Natural killer cell treated with Interleukin-12 subunit alpha and Interleukin-12 subunit beta and Interleukin-15 and Interleukin-18, amount 100 ng/mL, for 72 hours (primary cell): ENCODE data around the gene RPS5. TPM values are rescaled to one million over a fixed set of nuclear protein-coding genes. Genes with fewer than 3 reads are reported as not detected.
"Not testable (repeated sequence)": the region's sequence is repeated elsewhere in the genome, so short reads cannot be mapped to it uniquely, and the experiment has no call there.

Experiments
- ATAC-seq, 2 donors: fragments of 150-1000 bp; cut with Tn5 transposase in 1 of 2; sonication (Bioruptor Pico), chemical (Tn5 transposase) in 1 of 2; 2 replicates each; pipeline ENCODE4 v1.10.0; 2021
- DNase-seq: peaks from one replicate; pipeline ENCODE4 v3.0.0; 2022; ENCODE audit warnings: low spot score
- H3K27ac Mint-ChIP-seq, 2 donors: 1 replicate in 1 of 2; 2 replicates in 1 of 2; pipeline ENCODE4 v1.8.0; 2022; ENCODE audit warnings: mixed read lengths in 2 of 2, mild to moderate bottlenecking in 1 of 2, moderate library complexity in 1 of 2
- H3K27me3 Mint-ChIP-seq, 2 donors: 1 replicate in 1 of 2; 2 replicates in 1 of 2; pipeline ENCODE4 v1.8.0; 2022; ENCODE audit warnings: mixed read lengths in 2 of 2
- H3K36me3 Mint-ChIP-seq: one replicate; pipeline ENCODE4 v1.8.0; 2022; ENCODE audit warnings: mixed read lengths
- H3K4me1 Mint-ChIP-seq, 2 donors: 1 replicate in 1 of 2; 2 replicates in 1 of 2; pipeline ENCODE4 v1.8.0; 2022; ENCODE audit warnings: low read depth in 2 of 2, mixed read lengths in 2 of 2, mild to moderate bottlenecking in 1 of 2
- H3K4me3 Mint-ChIP-seq: one replicate; pipeline ENCODE4 v1.8.0; 2022; ENCODE audit warnings: mixed read lengths
- H3K9me3 Mint-ChIP-seq: 2 replicates; pipeline ENCODE4 v1.8.0; 2022; ENCODE audit warnings: mixed read lengths
- total RNA-seq, 2 donors: library from RNA; stranded (reverse); gene quantifications; one replicate each; pipeline ENCODE4 v1.2.3, GENCODE V29; 2022

The RPS5 gene
- total RNA-seq, 2 donors from 2014 or later = 757 to 786 TPM

GRCh38 chr19:58367698-58368454 lies 19.2 kb upstream of the RPS5 start:
- Mint-ChIP-seq H3K9me3 (no peaks in the 10 kb centered on the region), H3K27ac (no peak overlapping the region), H3K4me3 (no peak overlapping the region), H3K4me1 (peaks cover 0 to 1% of the 10 kb centered on the region in 2 donors), H3K36me3 (no peaks in the 10 kb centered on the region), H3K27me3 (no peaks in the 10 kb centered on the region)
- no peak for ATAC-seq
- peak; percentile 56 for DNase-seq

- no peak overlapping the region for H3K27ac Mint-ChIP-seq
- H3K27me3 Mint-ChIP-seq = no peaks in the 10 kb centered on the region
- no peaks in the 10 kb centered on the region for H3K9me3 Mint-ChIP-seq
- no peak overlapping the region for H3K4me3 Mint-ChIP-seq
- DNase-seq (peak; percentile 56), ATAC-seq (no peak)
- H3K4me1 Mint-ChIP-seq = no peaks in the 10 kb centered on the region
- no peaks in the 10 kb centered on the region for H3K36me3 Mint-ChIP-seq
Measured at GRCh38 chr19:58368561-58369360, 18.3 kb upstream of the RPS5 start.

- H3K27ac Mint-ChIP-seq = no peak overlapping the region
- no peaks in the 10 kb centered on the region for H3K27me3 Mint-ChIP-seq
- no peaks in the 10 kb centered on the region for H3K36me3 Mint-ChIP-seq
- peaks cover 0 to 3% of the 10 kb centered on the region in 2 donors for H3K4me1 Mint-ChIP-seq
- ATAC-seq (no peak), DNase-seq (no peak)
- H3K9me3 Mint-ChIP-seq = no peaks in the 10 kb centered on the region
- no peak overlapping the region for H3K4me3 Mint-ChIP-seq
Measured at GRCh38 chr19:58372311-58373133, 14.5 kb upstream of the RPS5 start.

GRCh38 chr19:58374200-58374599 lies 12.9 kb upstream of the RPS5 start:
- H3K36me3 Mint-ChIP-seq = no peaks in the 10 kb centered on the region
- ATAC-seq (no peak), DNase-seq (no peak)
- no peak overlapping the region for H3K27ac Mint-ChIP-seq
- H3K9me3 Mint-ChIP-seq = no peaks in the 10 kb centered on the region
- H3K27me3 Mint-ChIP-seq = no peaks in the 10 kb centered on the region
- H3K4me3 Mint-ChIP-seq = no peak overlapping the region
- H3K4me1 Mint-ChIP-seq = peaks cover 0 to 3% of the 10 kb centered on the region in 2 donors

- not testable (repeated sequence) for H3K36me3 Mint-ChIP-seq, H3K27me3 Mint-ChIP-seq, H3K9me3 Mint-ChIP-seq, DNase-seq, ATAC-seq, H3K4me3 Mint-ChIP-seq, H3K27ac Mint-ChIP-seq
- H3K4me1 Mint-ChIP-seq = peaks cover 12% of the 10 kb centered on the region in 2 donors
Measured at GRCh38 chr19:58376724-58377123, 10.3 kb upstream of the RPS5 start.

- DNase-seq (no peak), ATAC-seq (no peak)
- Mint-ChIP-seq H3K27ac (peak overlapping the region; percentile 83 to 95), H3K4me3 (peak overlapping the region; percentile 91), H3K9me3 (no peaks in the 10 kb centered on the region), H3K4me1 (peaks cover 14 to 17% of the 10 kb centered on the region in 2 donors), H3K36me3 (no peaks in the 10 kb centered on the region), H3K27me3 (no peaks in the 10 kb centered on the region)
Measured at GRCh38 chr19:58379246-58379645, 7.8 kb upstream of the RPS5 start.

- peaks cover 14 to 17% of the 10 kb centered on the region in 2 donors for H3K4me1 Mint-ChIP-seq
- no peaks in the 10 kb centered on the region for H3K36me3 Mint-ChIP-seq
- H3K9me3 Mint-ChIP-seq = no peaks in the 10 kb centered on the region
- H3K27me3 Mint-ChIP-seq = no peaks in the 10 kb centered on the region
- peak overlapping the region; percentile 91 for H3K4me3 Mint-ChIP-seq
- no peak for ATAC-seq
- peak overlapping the region; percentile 83 to 95 for H3K27ac Mint-ChIP-seq
- DNase-seq = no peak
Measured at GRCh38 chr19:58380037-58380661, 6.9 kb upstream of the RPS5 start.

- Mint-ChIP-seq H3K27me3 (no peaks in the 10 kb centered on the region), H3K9me3 (no peaks in the 10 kb centered on the region), H3K4me3 (peak within 1 kb of the TSS; percentile 91), H3K4me1 (peaks cover 17 to 18% of the 10 kb centered on the region in 2 donors), H3K27ac (peak within 1 kb of the TSS; percentile 83 to 95), H3K36me3 (no peaks in the 10 kb centered on the region)
- ATAC-seq (peak; percentile 92 to 94), DNase-seq (peak; percentile 99)
Measured at GRCh38 chr19:58380662-58381459, 6.2 kb upstream of the RPS5 start, which contains the start of gene ZNF837. TSS of gene ZNF837 (minus strand) at chr19:58381030. CDS start at chr19:58369332, 11,698 bp downstream.

- no peak for DNase-seq
- peak overlapping the region; percentile 83 to 95 for H3K27ac Mint-ChIP-seq
- no peaks in the 10 kb centered on the region for H3K27me3 Mint-ChIP-seq
- no peaks in the 10 kb centered on the region for H3K9me3 Mint-ChIP-seq
- H3K36me3 Mint-ChIP-seq = no peaks in the 10 kb centered on the region
- no peak for ATAC-seq
- peaks cover 17 to 18% of the 10 kb centered on the region in 2 donors for H3K4me1 Mint-ChIP-seq
- peak overlapping the region; percentile 91 for H3K4me3 Mint-ChIP-seq
Measured at GRCh38 chr19:58381460-58382212, 5.4 kb upstream of the RPS5 start.

GRCh38 chr19:58382997-58383603 lies 4.0 kb upstream of the RPS5 start:
- Mint-ChIP-seq H3K27ac (peak overlapping the region; percentile 67 to 95), H3K4me1 (peaks cover 26 to 30% of the 10 kb centered on the region in 2 donors), H3K36me3 (peaks cover 4% of the 10 kb centered on the region), H3K4me3 (no peak overlapping the region), H3K9me3 (no peaks in the 10 kb centered on the region), H3K27me3 (no peaks in the 10 kb centered on the region)
- DNase-seq (no peak), ATAC-seq (no peak)

- no peaks in the 10 kb centered on the region for H3K9me3 Mint-ChIP-seq
- no peaks in the 10 kb centered on the region for H3K27me3 Mint-ChIP-seq
- peaks cover 21 to 29% of the 10 kb centered on the region in 2 donors for H3K4me1 Mint-ChIP-seq
- H3K4me3 Mint-ChIP-seq = peak overlapping the region; percentile 90
- ATAC-seq = no peak
- no peak for DNase-seq
- H3K27ac Mint-ChIP-seq = peak overlapping the region; percentile 93 to 95
- H3K36me3 Mint-ChIP-seq = peaks cover 14% of the 10 kb centered on the region
Measured at GRCh38 chr19:58385313-58385890, 1.7 kb upstream of the RPS5 start.
